ENCODE data around the gene DIS3L2. TPM values are rescaled to one million over a fixed set of nuclear protein-coding genes. Genes with fewer than 3 reads are reported as not detected.

DIS3L2 gene
- total RNA-seq, 3 donors from 2014 or later, result 28.5 to 43.0 (median 42.5) TPM

GRCh38 chr2:231985823-231986261, 24.3 kb downstream of the DIS3L2 start:
- intact Hi-C loops (cut with DNase I, micrococcal nuclease), result no loop called here
- H3K4me3 ChIP-seq, result no peak overlapping the region
- no peak for TF ChIP-seq CTCF (IDR thresholded peaks at IDR 0.05)

GRCh38 chr2:231987124-231987727, 25.7 kb downstream of the DIS3L2 start:
- no peaks in the 10 kb centered on the region for H3K36me3 ChIP-seq (ENCODE audit: low read depth)
- ATAC-seq, result no peak
- no peak for TF ChIP-seq CTCF (IDR thresholded peaks at IDR 0.05)
- no peaks in the 10 kb centered on the region for H3K9me3 ChIP-seq
- intact Hi-C loops (cut with DNase I, micrococcal nuclease), result no loop called here
- no peak overlapping the region for H3K4me3 ChIP-seq
- H3K4me1 ChIP-seq (ENCODE audit: low read depth), result no peaks in the 10 kb centered on the region
- DNase-seq, result no peak

More at GRCh38 chr2:231985823-231986261, 24.3 kb downstream of the DIS3L2 start:
- H3K36me3 ChIP-seq (ENCODE audit: low read depth), result no peaks in the 10 kb centered on the region
- no peak for ATAC-seq
- no peaks in the 10 kb centered on the region for H3K4me1 ChIP-seq (ENCODE audit: low read depth)
- no peak for DNase-seq
- no peaks in the 10 kb centered on the region for H3K9me3 ChIP-seq

GRCh38 chr2:231988179-231988866, 26.8 kb downstream of the DIS3L2 start:
- DNase-seq (no peak), ATAC-seq (no peak)
- no peak for TF ChIP-seq CTCF (IDR thresholded peaks at IDR 0.05)
- H3K4me3 ChIP-seq, result no peak overlapping the region
- no peaks in the 10 kb centered on the region for H3K36me3 ChIP-seq (ENCODE audit: low read depth)
- no peaks in the 10 kb centered on the region for H3K4me1 ChIP-seq (ENCODE audit: low read depth)
- H3K9me3 ChIP-seq, result no peaks in the 10 kb centered on the region
- intact Hi-C loops (cut with DNase I, micrococcal nuclease), result no loop called here

GRCh38 chr2:231991664-231992063, 30.2 kb downstream of the DIS3L2 start:
- no peak for TF ChIP-seq CTCF (IDR thresholded peaks at IDR 0.05)
- Histone ChIP-seq H3K4me3 (no peak overlapping the region), H3K9me3 (no peaks in the 10 kb centered on the region), H3K4me1 (ENCODE audit: low read depth) (no peaks in the 10 kb centered on the region), H3K36me3 (ENCODE audit: low read depth) (no peaks in the 10 kb centered on the region)
- intact Hi-C loops (cut with DNase I, micrococcal nuclease), result no loop called here
- DNase-seq (no peak), ATAC-seq (no peak)

GRCh38 chr2:231992888-231993287, 31.4 kb downstream of the DIS3L2 start:
- H3K36me3 ChIP-seq (ENCODE audit: low read depth), result no peaks in the 10 kb centered on the region
- no peak for TF ChIP-seq CTCF (IDR thresholded peaks at IDR 0.05)
- DNase-seq (no peak), ATAC-seq (no peak)
- no peaks in the 10 kb centered on the region for H3K4me1 ChIP-seq (ENCODE audit: low read depth)
- no peak overlapping the region for H3K4me3 ChIP-seq
- intact Hi-C loops (cut with DNase I, micrococcal nuclease), result no loop called here
- H3K9me3 ChIP-seq, result no peaks in the 10 kb centered on the region

Measured in mucosa of descending colon (tissue), 3 donors.